ENCODE results near the gene FBXO36. TPM values are rescaled to one million over a fixed set of nuclear protein-coding genes. Genes with fewer than 3 reads are reported as not detected.

The FBXO36 gene
- total and polyA plus RNA-seq, 10 donors = 0.36 to 2.6 (median 1.0) TPM

- intact Hi-C loops (cut with DNase I; ENCODE audit: low total_unique reads) = no loop called here
- Histone ChIP-seq H3K4me3 (no peak overlapping the region), H3K9me3 (no peaks in the 10 kb centered on the region), H3K36me3 (no peaks in the 10 kb centered on the region), H3K27me3 (replicated peaks in 1 of 7) (no peaks in the 10 kb centered on the region), H3K4me1 (peaks cover 0 to 10% (median 0%) of the 10 kb centered on the region in 6 donors), H3K27ac (no peak overlapping the region)
- TF ChIP-seq POLR2AphosphoS5 (IDR thresholded peaks at IDR 0.05) (no peak), CTCF (IDR thresholded peaks at IDR 0.05 in 8 of 11, conservative IDR thresholded peaks at IDR 0.05 in 3 of 11) (no peak), POLR2A (IDR thresholded peaks at IDR 0.05) (no peak)
- DNase-seq = no peak
- WGBS, 5 donors = 61 to 75% (median 74%) methylated on average over 3 of the region's 3 CpGs
These were observed 75.3 kb downstream of the FBXO36 start for GRCh38 chr2:229997565-229997964.

- TF ChIP-seq CTCF (IDR thresholded peaks at IDR 0.05 in 8 of 11, conservative IDR thresholded peaks at IDR 0.05 in 3 of 11) (no peak), POLR2AphosphoS5 (IDR thresholded peaks at IDR 0.05) (no peak), POLR2A (IDR thresholded peaks at IDR 0.05) (no peak)
These were observed 78.0 kb downstream of the FBXO36 start for GRCh38 chr2:230000118-230000841.

GRCh38 chr2:230007931-230008707 lies 85.8 kb downstream of the FBXO36 start:
- peak; percentile 93 for DNase-seq
- TF ChIP-seq POLR2A (IDR thresholded peaks at IDR 0.05) = no peak
- peak; percentile 41 to 86 (median 74) for TF ChIP-seq CTCF (IDR thresholded peaks at IDR 0.05 in 8 of 11, conservative IDR thresholded peaks at IDR 0.05 in 3 of 11)
- TF ChIP-seq POLR2AphosphoS5 (IDR thresholded peaks at IDR 0.05) = peak in 1 of 3 donors; percentile 18

More at GRCh38 chr2:230000118-230000841, 78.0 kb downstream of the FBXO36 start:
- H3K4me3 ChIP-seq = no peak overlapping the region
- H3K4me1 ChIP-seq = peaks cover 0 to 10% (median 0%) of the 10 kb centered on the region in 6 donors
- H3K27me3 ChIP-seq (replicated peaks in 1 of 7) = no peaks in the 10 kb centered on the region
- 56 to 76% (median 72%) methylated on average over 6 of the region's 6 CpGs for WGBS, 5 donors
- peak overlapping the region in 5 of 8 donors; percentile 2 to 58 (median 39) for H3K27ac ChIP-seq
- no peak for DNase-seq
- H3K9me3 ChIP-seq = no peaks in the 10 kb centered on the region
- no peaks in the 10 kb centered on the region for H3K36me3 ChIP-seq
- intact Hi-C loops (cut with DNase I; ENCODE audit: low total_unique reads) = no loop called here

GRCh38 chr2:230008708-230009066 lies 86.4 kb downstream of the FBXO36 start:
- no peaks in the 10 kb centered on the region for H3K36me3 ChIP-seq
- intact Hi-C loops (cut with DNase I; ENCODE audit: low total_unique reads) = loop anchor here (2.0 to 5.0 kb wide), 2 partner anchors 154 to 602 kb away; no protein-coding TSS in a partner anchor
- no peak for TF ChIP-seq POLR2A (IDR thresholded peaks at IDR 0.05)
- TF ChIP-seq POLR2AphosphoS5 (IDR thresholded peaks at IDR 0.05) = no peak
- no peak for TF ChIP-seq CTCF (IDR thresholded peaks at IDR 0.05 in 8 of 11, conservative IDR thresholded peaks at IDR 0.05 in 3 of 11)
- peak overlapping the region in 1 of 8 donors; percentile 49 for H3K4me3 ChIP-seq
- no peak overlapping the region for H3K27ac ChIP-seq
- no peaks in the 10 kb centered on the region for H3K27me3 ChIP-seq (replicated peaks in 1 of 7)
- 73 to 97% (median 83%) methylated on average over 1 of the region's 1 CpG for WGBS, 5 donors
- H3K4me1 ChIP-seq = peaks cover 0 to 16% (median 9%) of the 10 kb centered on the region in 6 donors
- H3K9me3 ChIP-seq = no peaks in the 10 kb centered on the region
- DNase-seq = no peak

More at GRCh38 chr2:230007931-230008707, 85.8 kb downstream of the FBXO36 start:
- WGBS, 5 donors = 49 to 53% (median 51%) methylated on average over 12 of the region's 12 CpGs
- H3K27ac ChIP-seq = no peak overlapping the region
- no peaks in the 10 kb centered on the region for H3K36me3 ChIP-seq
- peaks cover 0 to 16% (median 9%) of the 10 kb centered on the region in 6 donors for H3K4me1 ChIP-seq
- H3K27me3 ChIP-seq (replicated peaks in 1 of 7) = no peaks in the 10 kb centered on the region
- H3K4me3 ChIP-seq = peak overlapping the region in 1 of 8 donors; percentile 49
- intact Hi-C loops (cut with DNase I; ENCODE audit: low total_unique reads) = loop anchor here (2.0 to 5.0 kb wide), 2 partner anchors 154 to 603 kb away; no protein-coding TSS in a partner anchor
- H3K9me3 ChIP-seq = no peaks in the 10 kb centered on the region

All from spleen (tissue), 11 donors.